HUES6 (cell line): ENCODE data around the gene RANBP17.

Experiments
- H3K27ac ChIP-seq: 2 replicates; pipeline ENCODE4 v1.7.0; 2013; ENCODE audit warnings: low read depth, mild to moderate bottlenecking, low read length, inconsistent platforms
- H3K27me3 ChIP-seq: 2 replicates; pipeline ENCODE4 v1.6.1; 2013; ENCODE audit warnings: low read length; ENCODE audit not compliant: control insufficient read depth, insufficient read depth
- H3K36me3 ChIP-seq: 2 replicates; pipeline ENCODE4 v1.6.1; 2013; ENCODE audit warnings: low read length; ENCODE audit not compliant: control insufficient read depth, insufficient read depth
- H3K4me1 ChIP-seq: 2 replicates; pipeline ENCODE4 v1.6.1; 2013; ENCODE audit warnings: low read length; ENCODE audit not compliant: control insufficient read depth, insufficient read depth
- H3K4me3 ChIP-seq: 2 replicates; pipeline ENCODE4 v1.5.1; 2013; ENCODE audit warnings: low read depth, low read length
- H3K9ac ChIP-seq: one replicate; pipeline ENCODE4 v1.6.1; 2013; ENCODE audit warnings: mild to moderate bottlenecking, low read length
- H3K9me3 ChIP-seq: 2 replicates; pipeline ENCODE4 v1.6.1; 2013; ENCODE audit warnings: low read depth, low read length; ENCODE audit not compliant: control insufficient read depth, insufficient read depth

RANBP17 gene

GRCh38 chr5:171308453-171309275 is 446.8 kb downstream of the RANBP17 start, which contains the start of gene TLX3:
Gene TLX3 (plus strand): TSS chr5:171309248. CDS start chr5:171309366, 118 bp downstream.
- no peak within 1 kb of the TSS for H3K9ac ChIP-seq
- H3K9me3 ChIP-seq: no peaks in the 10 kb centered on the region
- H3K4me3 ChIP-seq: peak within 1 kb of the TSS; percentile 47
- peaks cover 26% of the 10 kb centered on the region for H3K4me1 ChIP-seq
- H3K36me3 ChIP-seq: no peaks in the 10 kb centered on the region
- peaks cover 100% of the 10 kb centered on the region for H3K27me3 ChIP-seq
- H3K27ac ChIP-seq: no peak within 1 kb of the TSS

- Histone ChIP-seq H3K4me1 (peaks cover 26% of the 10 kb centered on the region), H3K36me3 (no peaks in the 10 kb centered on the region), H3K27ac (no peak overlapping the region), H3K9ac (no peak overlapping the region), H3K9me3 (no peaks in the 10 kb centered on the region), H3K4me3 (peak overlapping the region; percentile 24), H3K27me3 (peaks cover 100% of the 10 kb centered on the region)
Measured at GRCh38 chr5:171309276-171310211, 447.7 kb downstream of the RANBP17 start.

- H3K9me3 ChIP-seq: no peaks in the 10 kb centered on the region
- no peak overlapping the region for H3K9ac ChIP-seq
- no peaks in the 10 kb centered on the region for H3K36me3 ChIP-seq
- no peak overlapping the region for H3K27ac ChIP-seq
- peaks cover 34% of the 10 kb centered on the region for H3K4me1 ChIP-seq
- peaks cover 100% of the 10 kb centered on the region for H3K27me3 ChIP-seq
- peak overlapping the region; percentile 48 for H3K4me3 ChIP-seq
Measured at GRCh38 chr5:171310212-171310818, 448.5 kb downstream of the RANBP17 start.

- Histone ChIP-seq H3K36me3 (no peaks in the 10 kb centered on the region), H3K4me1 (peaks cover 39% of the 10 kb centered on the region), H3K4me3 (peak overlapping the region; percentile 48), H3K27ac (no peak overlapping the region), H3K9ac (no peak overlapping the region), H3K9me3 (no peaks in the 10 kb centered on the region), H3K27me3 (peaks cover 100% of the 10 kb centered on the region)
Measured at GRCh38 chr5:171310819-171311321, 449.1 kb downstream of the RANBP17 start.

GRCh38 chr5:171311322-171312077 is 449.7 kb downstream of the RANBP17 start:
- Histone ChIP-seq H3K9ac (no peak overlapping the region), H3K4me1 (peaks cover 43% of the 10 kb centered on the region), H3K27me3 (peaks cover 100% of the 10 kb centered on the region), H3K4me3 (peak overlapping the region; percentile 49), H3K9me3 (no peaks in the 10 kb centered on the region), H3K27ac (no peak overlapping the region), H3K36me3 (no peaks in the 10 kb centered on the region)

GRCh38 chr5:171312129-171312974 is 450.5 kb downstream of the RANBP17 start:
- H3K4me3 ChIP-seq: peak overlapping the region; percentile 49
- H3K27me3 ChIP-seq: peaks cover 100% of the 10 kb centered on the region
- H3K9me3 ChIP-seq: no peaks in the 10 kb centered on the region
- H3K4me1 ChIP-seq: peaks cover 42% of the 10 kb centered on the region
- H3K27ac ChIP-seq: no peak overlapping the region
- H3K36me3 ChIP-seq: no peaks in the 10 kb centered on the region
- no peak overlapping the region for H3K9ac ChIP-seq

GRCh38 chr5:171313481-171314206 is 451.8 kb downstream of the RANBP17 start:
- Histone ChIP-seq H3K9me3 (no peaks in the 10 kb centered on the region), H3K27me3 (peaks cover 100% of the 10 kb centered on the region)

GRCh38 chr5:171314728-171315385 is 453.0 kb downstream of the RANBP17 start:
- H3K27ac ChIP-seq: no peak overlapping the region
- H3K4me3 ChIP-seq: peak overlapping the region; percentile 18; the same call in 1 of the 2 replicates
- no peaks in the 10 kb centered on the region for H3K36me3 ChIP-seq
- H3K27me3 ChIP-seq: peaks cover 100% of the 10 kb centered on the region
- H3K4me1 ChIP-seq: peaks cover 38% of the 10 kb centered on the region
- H3K9ac ChIP-seq: no peak overlapping the region
- H3K9me3 ChIP-seq: no peaks in the 10 kb centered on the region

More at GRCh38 chr5:171313481-171314206, 451.8 kb downstream of the RANBP17 start:
- no peak overlapping the region for H3K4me3 ChIP-seq
- peaks cover 38% of the 10 kb centered on the region for H3K4me1 ChIP-seq
- no peaks in the 10 kb centered on the region for H3K36me3 ChIP-seq
- H3K9ac ChIP-seq: no peak overlapping the region
- no peak overlapping the region for H3K27ac ChIP-seq

GRCh38 chr5:171315386-171315891 is 453.6 kb downstream of the RANBP17 start:
- Histone ChIP-seq H3K4me3 (peak overlapping the region; percentile 18; the same call in 1 of the 2 replicates), H3K9me3 (no peaks in the 10 kb centered on the region), H3K27ac (no peak overlapping the region), H3K36me3 (no peaks in the 10 kb centered on the region), H3K4me1 (peaks cover 38% of the 10 kb centered on the region), H3K27me3 (peaks cover 100% of the 10 kb centered on the region), H3K9ac (no peak overlapping the region)
